HG03469 (cell line): ENCODE measurements around the gene PARG.
"Not testable (repeated sequence)": the region's sequence is repeated elsewhere in the genome, so short reads cannot be mapped to it uniquely, and the experiment has no call there.

ENCODE experiments used
- ATAC-seq: cut with Tn5 transposase; IDR thresholded peaks from one replicate; pipeline ENCODE4 v1.9.1; 2021; ENCODE audit warnings: mild to moderate bottlenecking, moderate library complexity, moderate number of reproducible peaks; ENCODE audit not compliant: unreplicated experiment

The PARG gene

DNA sequence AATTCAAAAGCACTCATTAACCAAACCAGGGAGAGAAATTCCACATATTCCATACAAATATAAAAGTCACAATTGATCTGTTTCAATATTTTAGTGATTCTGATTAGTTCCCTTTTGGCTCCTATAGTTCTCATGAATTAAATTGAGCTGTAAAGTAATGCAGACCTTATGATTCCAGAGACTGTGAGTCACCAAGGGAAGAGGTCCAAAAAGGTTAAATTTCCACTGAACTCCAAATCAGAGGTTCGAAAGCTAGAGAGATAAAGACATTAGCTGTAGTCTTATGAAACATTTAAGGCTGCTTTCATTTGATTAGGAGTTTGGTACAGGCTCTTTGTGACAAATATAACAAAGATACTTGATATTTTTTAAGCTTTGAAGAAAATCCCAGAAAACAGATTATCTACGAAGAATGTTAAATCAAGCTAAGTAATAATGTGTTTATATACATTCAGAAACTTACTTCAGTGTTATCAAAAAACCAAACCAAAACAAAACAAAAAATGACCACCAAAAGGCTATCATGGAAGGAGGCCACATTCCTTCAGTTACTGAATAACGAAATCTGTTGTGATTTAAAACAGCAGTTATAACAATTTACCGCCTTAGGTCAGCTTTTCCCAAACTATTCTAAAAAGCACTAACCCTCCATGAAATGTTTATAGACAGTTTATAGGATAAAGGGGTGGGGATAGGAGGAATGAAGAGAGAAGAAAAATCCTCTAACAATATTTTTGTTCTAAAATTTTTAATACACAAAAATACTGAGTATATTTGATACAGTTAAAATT, 33.3 kb downstream of the PARG start:
- not testable (repeated sequence) for ATAC-seq

DNA sequence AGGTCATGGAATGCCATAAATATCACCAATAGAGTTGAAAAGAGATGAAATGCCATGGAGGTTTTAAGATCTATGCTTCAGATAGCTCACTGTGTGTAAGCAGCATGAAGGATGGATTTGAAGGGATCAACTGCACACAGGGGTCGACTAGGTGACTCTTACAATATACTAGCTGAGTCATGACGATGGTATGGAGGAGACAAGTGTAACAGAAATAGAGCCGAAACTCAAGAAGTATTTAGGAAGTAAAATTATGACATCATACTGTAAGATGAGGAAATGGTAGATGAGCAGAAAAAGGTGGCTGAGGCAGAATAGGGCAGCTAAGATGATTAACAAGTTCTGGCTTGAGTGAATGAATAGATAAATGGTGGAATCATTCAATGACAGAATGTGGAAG, 38.0 kb downstream of the PARG start:
- not testable (repeated sequence) for ATAC-seq

DNA sequence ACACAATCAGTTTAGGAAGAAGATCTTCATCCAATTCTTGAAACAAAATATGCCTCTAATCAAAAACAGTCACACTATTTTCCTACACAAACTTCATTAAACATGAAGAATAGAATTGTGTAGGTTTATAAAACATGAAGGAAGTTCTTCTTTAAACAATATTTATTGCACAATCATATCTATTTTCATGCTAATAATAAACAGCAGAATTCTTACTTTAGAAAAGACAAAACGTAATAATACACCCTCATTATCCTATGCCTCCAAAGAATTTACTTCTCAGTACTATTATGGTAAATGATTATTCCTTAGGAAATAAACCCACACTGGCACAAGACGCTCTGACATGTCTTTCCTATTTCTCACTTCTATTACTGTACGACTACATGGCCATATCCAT, 41.4 kb downstream of the PARG start:
- not testable (repeated sequence) for ATAC-seq

DNA sequence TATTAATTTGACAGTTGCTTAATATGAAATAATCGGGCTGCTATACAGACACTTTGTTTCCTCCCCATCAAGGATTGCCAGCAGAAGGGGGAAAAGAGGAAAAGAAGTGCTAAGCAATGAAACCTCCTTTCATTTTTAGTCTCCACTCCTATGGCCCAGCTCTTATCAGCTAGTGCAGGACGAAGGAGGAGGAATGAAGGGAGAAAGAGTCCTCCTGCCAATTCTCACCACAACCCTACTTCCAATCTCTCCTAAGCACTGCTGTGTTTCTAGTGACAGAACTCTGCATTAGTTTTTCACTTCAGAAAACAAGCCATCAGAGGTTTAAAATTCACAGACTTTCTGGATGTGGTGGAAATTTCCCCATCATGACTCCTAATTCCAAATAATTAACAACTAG, 41.8 kb downstream of the PARG start:
- ATAC-seq = not testable (repeated sequence)

DNA sequence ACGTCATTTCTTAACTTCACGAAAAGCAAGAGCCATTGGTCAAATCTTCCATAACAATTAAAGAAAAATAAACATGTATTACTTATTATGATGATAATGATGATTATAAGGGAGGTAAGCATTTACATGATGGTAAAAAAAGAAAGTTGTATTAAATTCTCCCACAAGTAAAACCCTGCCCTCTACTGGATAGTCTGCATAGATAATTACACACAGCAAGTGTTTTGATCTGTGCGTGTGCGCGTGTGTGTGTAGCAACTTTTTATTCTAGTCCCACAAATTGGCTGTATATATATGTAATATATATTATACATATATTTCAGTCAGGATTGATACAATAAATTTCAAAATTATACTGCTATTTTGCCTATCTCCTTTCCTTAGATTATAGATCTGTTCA, 51.8 kb downstream of the PARG start:
- not testable (repeated sequence) for ATAC-seq

DNA sequence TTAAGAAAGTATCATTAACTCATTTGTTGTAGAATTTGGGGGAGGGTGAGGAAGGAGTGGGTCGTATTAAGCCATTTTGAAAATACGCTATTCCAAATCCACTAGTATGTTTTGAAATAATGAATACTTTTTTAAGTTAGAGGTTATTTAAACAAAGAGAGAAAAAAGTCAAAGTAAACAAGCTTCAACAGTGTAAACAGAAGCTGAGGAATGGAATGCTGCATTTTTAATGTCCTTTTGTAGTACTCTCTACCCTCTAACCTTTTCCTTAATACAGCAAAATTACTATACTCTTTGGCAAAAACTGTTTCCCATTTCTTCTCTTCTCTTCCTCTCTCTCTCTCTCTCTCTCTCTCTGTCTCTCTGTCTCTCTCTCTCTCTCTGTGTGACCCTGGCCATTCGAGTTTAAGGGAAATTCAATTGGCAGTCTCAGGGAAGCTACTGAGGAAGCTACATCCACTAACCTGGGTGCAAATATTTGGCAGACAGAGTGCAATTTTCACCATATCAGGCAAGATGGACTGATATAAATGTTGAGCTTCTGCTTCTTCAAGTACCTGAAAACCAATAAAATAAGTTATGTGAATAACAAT, 57.0 kb downstream of the PARG start:
- ATAC-seq = not testable (repeated sequence)

DNA sequence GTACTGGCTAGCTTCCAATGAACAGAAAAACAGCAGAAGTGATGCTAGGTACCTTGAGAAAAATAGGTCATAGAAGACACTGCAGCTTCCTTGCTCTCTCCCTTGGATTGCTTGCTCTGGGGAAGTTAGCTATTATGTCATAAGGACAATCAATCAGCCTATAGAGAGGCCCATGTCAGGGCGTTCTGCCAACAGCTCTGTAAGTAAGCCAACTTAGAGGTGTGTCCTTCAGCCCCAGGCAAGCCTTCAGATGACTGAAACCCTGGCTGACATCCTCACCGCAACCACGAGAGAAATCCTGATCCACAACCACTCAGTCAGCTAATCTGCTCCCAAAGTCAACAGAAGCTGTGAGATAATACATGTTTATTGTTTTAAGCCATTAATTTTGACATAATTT, 58.0 kb downstream of the PARG start:
- not testable (repeated sequence) for ATAC-seq

DNA sequence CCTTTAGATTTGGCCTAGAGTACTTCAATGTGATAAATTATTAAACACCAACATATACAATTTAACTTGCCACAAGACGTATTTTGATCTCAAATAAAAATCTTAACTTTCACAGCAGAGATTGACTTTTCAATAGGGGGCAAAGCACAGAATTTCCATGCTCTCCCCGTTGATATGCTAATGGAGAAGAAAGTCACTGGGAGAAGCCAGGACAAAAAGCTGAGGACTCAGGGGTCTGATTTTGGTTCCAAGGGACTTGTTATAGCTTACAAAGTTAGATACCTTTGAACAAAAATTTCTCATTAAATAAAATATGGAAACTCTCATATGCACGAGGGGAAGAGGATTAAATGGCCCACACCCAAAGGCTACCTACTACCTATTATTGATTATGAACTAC, 59.5 kb downstream of the PARG start:
- ATAC-seq = not testable (repeated sequence)

DNA sequence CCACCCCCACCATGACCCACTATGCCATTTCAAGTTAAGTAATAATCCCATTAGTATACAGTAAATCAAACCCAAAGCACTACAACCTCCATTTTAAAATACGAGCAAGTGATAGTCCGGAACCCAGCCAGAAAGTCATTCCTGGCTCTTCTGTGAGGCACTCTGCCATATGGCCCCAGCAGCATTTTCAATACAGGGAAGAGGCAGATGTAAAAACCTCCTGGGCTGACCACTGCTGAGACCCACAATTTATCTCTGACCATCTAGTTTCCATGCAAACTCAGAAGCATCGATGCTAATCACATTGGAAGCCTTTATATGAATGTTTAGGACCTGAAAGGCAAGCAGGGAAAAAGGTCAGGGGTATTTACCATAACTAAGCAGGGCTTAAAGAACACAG, 69.1 kb downstream of the PARG start:
- not testable (repeated sequence) for ATAC-seq

DNA sequence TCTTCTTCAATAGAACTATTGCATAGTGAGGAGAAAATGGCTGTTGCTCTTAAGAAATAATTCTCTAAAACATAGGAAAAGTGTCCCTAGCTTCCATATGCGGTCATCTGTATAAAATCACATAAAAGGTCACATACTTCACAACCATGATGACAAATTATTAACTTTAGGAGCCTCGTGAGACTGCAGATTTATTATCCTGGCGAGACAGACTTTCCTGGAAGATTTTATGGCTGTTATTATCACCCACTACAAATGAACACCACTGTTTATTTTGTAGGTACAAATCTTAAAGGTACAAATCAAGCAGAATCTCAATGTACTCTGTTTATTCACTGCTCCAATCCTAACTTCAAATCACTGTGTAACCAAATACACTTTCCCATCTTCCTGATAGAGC, 70.4 kb downstream of the PARG start:
- not testable (repeated sequence) for ATAC-seq

DNA sequence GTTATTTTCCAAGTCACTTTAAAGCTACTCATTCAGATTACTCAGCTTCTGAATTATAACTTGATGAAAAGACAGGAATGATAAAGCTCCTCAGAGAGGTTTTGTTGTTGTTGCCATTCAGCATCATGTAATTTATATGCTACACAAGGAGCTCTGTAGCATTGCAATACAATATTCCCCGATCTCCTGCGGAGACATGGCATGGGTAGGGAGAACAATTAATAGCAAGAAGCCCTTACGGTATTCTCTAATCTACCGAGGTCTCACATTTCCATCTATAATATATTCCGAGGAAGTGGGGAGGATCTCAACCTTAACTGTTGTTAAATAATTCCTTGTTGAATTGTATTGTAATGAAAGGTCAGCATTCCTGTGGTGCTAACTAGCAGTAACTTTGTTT, 81.9 kb downstream of the PARG start:
- not testable (repeated sequence) for ATAC-seq

DNA sequence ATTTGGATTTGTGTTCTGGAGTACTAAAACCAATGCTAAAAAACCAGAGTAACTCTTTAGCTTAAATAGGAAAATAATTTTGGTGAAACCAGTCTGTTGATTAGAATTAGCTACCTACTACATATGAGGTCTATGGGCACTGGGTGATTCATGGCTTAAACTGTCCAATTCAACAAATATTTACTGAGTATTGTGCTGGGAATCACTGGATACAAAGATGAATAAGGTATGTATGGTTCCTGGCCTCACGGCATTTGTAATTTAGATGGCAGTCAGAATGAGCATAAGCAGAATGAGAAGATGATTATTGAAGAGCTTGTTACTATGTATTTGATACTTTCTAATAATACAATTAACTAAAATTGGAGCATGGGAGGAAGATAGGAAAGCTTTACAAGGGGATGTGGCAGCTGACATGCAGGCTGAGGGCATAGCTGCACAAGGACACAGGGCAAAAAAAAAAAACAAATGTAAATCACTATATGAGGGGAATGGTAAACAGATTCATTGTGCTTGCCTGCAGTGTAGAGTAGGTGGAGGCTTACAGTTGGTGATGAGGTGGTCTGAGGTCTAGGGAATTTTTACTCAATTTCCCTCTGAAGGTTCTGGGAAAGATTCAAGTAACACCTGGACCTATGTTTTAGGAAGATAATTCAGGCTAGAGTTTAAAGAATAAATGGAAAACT, 83.0 kb downstream of the PARG start:
- ATAC-seq = not testable (repeated sequence)

DNA sequence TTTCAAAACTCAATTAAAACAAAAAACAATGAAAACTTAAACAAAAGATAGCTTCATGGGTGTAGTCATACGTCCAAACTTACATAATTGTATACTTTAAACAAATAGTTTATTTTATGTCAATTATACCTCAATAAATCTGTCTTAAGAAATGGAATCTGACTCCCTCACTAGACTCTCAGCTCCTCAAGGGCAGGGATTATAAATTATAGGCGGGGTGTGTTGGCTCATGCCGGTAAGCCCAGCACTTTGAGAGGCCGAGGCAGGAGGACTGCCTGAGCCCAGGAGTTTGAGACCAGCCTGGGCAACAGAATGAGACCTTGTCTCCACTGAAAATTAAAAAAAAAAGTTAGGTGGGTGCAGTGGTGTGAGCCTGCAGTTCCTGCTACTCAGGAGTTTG, 92.3 kb downstream of the PARG start:
- not testable (repeated sequence) for ATAC-seq

DNA sequence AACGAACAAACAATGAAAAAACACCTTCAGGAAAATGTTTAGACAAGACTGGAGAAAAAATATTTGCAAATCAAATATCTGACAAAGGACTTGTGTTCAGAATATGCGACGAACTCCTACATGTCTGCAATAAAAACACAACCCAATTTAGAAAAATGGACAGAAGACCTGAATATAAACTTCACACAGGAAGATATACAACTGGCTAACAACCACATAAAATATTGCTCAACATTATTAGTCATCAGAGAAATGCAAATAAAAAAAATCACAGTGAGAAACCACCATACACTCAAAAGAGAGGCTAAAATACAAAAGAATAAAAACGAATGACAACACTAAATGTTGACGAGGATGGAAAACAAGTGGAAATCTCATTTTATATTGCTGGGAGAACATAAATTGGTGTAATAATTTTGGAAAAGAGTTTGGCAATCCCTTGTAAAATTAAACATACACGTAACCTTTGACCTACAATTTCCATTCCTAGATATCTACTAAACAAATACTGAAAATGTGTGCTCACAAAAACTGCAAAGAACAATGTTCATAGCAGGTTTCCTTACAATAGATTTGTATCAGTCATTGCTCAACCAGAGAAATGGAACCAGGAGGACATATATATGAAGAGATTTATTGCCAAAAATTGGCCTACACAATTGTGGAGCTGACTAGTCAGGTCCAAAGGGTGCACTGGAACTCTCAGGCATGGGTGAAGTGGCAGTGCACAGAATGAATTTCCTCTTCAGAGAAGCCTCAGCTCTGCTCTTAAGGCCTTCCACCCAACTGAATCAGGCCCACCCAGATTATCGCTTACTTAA, 96.8 kb downstream of the PARG start:
- no peak for ATAC-seq

DNA sequence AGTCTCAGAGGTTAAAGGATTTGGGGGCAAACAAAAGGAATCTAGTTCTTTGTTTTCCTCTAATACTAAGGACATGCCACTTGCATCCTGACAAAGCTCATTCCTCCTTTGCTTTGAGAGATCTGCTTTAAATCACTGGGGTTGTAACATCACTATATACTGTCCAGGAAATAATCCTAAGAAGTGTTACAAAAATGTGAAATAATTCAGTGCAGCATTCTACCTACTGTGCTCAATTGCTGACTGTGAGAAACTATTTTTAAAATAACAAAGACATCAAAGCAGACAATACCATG, 99.5 kb downstream of the PARG start:
- ATAC-seq = not testable (repeated sequence)

DNA sequence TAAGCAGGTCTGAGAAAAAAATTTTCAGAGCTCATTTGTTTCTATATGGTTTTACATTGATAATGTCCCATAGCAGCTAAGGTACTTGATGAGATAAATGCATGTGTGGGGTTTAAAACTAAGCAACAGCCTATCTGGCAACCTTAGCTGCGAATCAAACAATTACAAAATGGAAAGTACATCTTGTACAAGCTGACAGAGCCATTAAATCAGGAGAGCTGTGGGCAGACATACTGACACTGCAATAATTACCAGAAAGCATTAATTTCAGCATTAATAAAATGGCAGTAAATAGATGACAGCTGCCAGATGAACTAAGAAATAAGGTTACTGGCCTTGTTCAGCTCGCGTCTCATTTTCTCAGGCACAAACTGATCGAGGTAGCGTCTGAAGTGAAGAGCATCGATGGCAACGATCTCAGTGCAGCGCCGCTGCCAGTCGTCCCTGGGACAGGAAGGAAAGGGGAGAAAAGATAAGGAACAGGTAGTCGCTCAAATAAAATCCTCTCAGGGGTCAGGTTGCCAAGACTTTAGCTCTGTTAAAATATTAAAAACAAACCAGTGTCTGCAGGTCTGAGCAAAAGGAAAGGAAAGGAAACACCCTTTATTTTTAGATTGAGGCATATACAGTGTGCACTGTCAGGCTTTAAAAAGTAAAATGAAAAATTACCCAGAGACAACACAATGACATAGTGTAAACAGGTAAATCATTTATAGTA, 100.1 kb downstream of the PARG start:
- no peak for ATAC-seq

DNA sequence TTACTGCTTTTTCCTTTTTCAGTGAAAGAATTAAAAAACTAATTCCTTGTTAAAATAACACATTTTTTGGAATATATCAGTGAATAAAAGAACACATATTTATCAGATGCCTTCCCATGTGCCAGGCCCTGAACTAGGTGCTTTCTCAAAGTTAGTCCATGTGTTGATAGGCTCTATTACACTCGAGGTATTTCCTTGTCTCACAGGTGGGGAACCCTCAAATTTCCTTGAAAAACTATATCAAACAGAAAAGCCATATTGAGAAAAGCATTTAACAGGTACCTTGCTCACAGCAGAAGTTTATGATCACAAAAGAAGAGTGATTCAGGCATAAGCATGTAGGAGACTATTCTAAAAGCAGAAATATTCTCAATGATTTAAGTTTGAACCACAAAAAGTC, 104.1 kb downstream of the PARG start:
- ATAC-seq = no peak

DNA sequence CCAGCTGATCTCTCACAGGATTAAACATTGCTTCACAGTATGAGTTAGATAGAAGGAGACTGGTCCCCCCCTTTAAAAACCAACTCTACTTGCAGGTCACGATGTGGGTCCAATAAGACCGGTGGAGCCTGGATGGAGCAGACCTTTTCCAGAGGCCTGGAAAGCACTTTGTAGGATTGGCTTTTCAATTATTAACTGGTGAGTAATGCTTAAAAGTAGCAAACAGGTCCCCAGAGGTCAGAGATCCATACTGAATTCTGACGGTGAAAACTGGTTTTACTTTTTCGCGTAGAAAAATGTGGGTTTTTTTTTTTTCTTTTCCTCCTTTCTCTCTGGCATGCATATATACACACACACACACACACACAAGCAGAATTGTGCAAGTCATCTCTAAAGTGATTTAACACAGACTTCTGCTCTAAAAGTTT, 104.8 kb downstream of the PARG start:
- ATAC-seq = no peak

DNA sequence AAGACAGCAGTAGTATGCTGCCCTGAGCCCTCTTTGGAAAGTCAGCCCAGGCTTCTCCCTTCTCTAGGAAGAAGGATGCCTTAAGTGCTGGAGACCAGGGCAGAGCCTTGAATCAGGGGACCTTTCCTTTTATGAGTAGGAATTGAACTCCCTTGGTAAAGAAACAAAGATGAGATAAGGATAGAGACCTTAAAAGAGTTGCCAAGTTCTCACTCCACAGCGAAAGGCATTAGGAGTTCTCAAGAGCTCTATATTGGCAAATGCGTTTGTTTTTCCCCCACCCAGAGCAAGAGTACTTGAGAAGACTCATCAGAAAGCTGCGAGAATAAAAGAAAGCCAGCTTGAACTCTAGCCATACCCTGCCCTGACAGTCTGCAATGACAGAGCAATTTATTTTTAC, 106.9 kb downstream of the PARG start:
- ATAC-seq = no peak

DNA sequence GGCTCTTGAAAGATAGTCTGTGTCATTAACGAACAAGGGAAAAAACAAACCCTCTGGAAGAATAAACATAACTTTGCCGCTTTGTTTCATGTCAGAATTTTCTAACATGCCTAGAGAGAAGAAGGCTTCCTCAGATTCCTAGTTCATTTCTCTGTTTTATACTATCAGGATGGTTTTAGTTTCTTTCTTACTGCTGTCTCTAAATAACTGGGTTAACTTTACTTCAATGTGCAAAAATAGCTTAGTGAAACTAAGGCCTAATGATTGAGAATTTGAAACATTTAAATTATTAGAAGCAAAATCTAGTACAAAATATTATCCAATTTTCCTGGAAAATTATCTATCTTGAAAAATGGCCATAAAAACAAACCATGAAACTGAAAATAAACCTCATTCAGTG, 107.6 kb downstream of the PARG start:
- ATAC-seq = no peak

DNA sequence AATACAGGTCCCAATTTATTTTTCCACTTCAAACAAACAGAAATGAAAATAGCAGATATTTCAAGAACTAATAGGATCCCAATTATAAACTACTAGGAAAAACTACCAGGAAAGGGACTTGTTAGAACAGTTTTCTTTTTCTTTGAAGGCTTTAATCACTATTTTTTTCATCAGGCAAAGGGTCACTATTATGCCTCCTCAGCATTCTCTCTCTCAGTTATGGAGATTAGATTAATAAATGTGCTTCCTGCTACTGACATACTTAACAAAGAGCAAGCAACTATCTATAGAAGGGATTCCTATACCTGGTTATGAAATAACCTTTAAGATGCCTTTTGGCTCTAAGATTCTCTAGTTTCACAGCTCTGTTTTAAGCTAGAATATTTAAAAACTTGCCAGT, 108.7 kb downstream of the PARG start:
- no peak for ATAC-seq
